GOT3 (cell line): ENCODE measurements around the gene BMAL1.

Experiments
- DNase-seq: peaks from one replicate; lab custom pipeline; 2025; ENCODE audit warnings: mixed read lengths; lab: John Stamatoyannopoulos, UW

The BMAL1 gene

DNA sequence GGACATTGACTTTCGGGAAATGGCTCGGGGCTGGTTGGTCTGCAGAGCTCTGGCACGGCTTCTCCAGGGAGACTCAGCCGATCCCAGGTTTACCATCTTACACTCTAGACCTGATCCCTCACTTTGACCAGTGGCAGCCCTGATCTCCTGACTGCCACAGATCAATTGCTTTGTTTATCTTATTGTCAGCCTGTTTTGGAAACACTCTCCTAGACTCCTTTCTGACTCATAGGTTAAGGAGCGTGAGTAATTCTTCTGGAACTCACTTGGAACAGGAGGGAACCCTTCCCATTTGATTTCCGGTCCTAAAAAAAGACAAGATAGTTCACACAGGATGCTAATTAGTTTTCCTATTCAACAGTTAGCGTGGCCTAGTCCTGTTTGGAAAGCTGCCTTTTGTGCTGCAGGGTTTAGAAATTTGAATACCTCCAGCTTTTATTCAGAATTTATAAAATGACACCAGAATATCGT is 16.0 kb upstream of the BMAL1 start:
- no peak for DNase-seq

GRCh38 chr11:13262096-13262495 is 15.5 kb upstream of the BMAL1 start:
- no peak for DNase-seq

- DNase-seq: no peak
Measured at GRCh38 chr11:13268791-13269190, 8.8 kb upstream of the BMAL1 start.

- no peak for DNase-seq
Measured at GRCh38 chr11:13269775-13270174, 7.8 kb upstream of the BMAL1 start.

GRCh38 chr11:13271060-13271693 is 6.4 kb upstream of the BMAL1 start:
- DNase-seq: no peak

DNA sequence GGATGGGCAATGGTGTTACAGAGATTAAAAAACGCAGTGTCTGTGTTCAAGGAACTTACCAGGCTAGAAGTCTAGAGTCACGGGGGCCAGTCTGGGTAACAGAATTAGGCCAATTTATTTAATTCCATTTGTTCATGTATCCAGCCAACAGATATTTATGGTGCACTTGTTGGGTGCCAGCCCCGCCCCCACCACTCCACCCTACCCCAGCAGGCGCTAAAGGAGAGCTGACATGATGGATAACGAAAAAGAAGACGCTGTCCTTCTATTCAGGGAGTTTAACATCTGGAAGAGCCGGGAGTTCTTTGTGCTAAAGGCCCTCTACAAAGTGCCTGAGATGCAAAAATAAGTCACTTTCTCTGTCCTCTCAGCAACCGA is 1.1 kb upstream of the BMAL1 start:
- DNase-seq: no peak

DNA sequence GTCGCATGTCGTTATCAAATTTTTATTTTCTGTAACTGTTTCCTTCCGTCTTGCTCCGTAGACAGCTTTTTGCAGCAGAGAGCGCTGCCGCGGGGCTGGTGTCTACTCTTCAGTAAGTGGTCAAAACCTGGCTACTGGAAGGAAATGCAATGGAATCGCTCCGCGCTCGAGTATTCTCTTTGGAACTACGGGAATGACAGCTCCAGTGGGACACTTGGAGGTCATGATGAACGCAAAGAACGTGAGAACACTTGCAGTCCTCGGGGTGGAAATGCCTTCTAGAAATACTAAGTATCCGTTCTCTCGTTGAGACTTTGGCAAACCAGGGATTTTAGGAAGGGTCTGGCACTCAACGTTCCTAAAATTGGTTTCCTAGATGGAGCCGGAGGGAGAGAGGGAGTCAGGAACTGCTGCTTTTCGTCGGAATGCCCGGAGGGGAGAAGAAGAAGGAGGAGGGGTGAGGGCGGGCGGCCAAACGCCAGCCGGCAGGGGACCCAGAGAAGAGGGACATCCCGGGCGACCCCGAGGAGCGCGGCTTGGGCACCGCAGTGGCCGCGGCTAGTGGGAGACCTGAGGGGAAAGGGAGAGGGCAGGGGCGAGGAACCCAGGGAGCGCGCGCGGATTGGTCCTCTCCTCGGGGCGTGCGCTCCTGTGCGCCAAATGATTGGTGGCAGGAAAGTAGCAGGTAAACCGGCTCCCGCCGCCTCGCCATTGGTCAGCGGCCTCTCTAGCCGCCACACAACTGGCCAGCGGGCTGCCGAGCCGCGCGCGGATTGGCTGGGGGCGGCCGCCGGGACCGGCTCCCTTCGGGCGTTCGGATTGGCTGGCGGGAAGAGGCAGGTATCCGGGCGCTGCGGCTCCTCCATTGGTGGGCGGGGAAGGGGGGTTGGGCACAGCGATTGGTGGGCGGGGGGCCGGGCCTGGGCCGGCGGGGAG is 490 bp upstream of the BMAL1 start:
- DNase-seq: peak; percentile 71

- no peak for DNase-seq
Measured at GRCh38 chr11:13278609-13279486, 1.3 kb downstream of the BMAL1 start.

DNA sequence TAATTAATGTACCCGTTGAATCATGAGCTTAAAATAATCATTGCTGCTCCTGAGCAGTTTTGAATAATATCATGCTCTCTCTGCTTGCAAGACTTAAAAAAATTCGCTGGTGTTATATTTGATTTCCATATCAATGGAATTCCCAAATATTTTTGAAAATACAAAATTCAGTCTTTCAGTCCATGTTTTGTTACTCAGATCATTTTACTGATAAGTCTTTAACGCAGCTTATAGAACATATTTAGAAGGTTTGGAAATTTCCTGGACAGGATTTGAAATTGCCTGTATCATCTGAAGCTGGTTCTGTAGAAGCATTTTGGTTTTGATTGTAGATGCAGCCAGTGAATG is 1.9 kb downstream of the BMAL1 start:
- no peak for DNase-seq

- DNase-seq: no peak
Measured at GRCh38 chr11:13280092-13280722, 2.6 kb downstream of the BMAL1 start.

DNA sequence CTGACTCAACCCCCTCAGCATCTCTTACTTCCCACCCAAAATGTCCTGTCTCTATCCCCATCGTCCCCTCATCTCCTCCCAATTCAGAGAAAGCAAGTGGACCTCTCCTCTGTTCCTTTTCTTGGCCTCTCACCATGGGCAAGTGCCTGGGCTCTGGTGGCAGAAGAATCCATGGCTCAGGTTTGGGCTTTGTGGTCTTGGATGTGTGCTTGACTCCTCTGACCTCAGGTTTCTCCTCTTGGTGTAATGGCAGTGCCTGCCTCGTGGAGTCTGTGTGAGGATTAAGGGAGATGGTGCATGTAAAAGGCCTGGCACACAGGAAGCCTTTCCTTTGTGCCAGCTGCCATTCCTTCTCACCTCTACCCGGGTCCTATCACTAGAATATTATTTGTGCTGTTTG is 3.2 kb downstream of the BMAL1 start:
- DNase-seq: no peak

- no peak for DNase-seq
Measured at GRCh38 chr11:13283636-13284035, 6.0 kb downstream of the BMAL1 start.

DNA sequence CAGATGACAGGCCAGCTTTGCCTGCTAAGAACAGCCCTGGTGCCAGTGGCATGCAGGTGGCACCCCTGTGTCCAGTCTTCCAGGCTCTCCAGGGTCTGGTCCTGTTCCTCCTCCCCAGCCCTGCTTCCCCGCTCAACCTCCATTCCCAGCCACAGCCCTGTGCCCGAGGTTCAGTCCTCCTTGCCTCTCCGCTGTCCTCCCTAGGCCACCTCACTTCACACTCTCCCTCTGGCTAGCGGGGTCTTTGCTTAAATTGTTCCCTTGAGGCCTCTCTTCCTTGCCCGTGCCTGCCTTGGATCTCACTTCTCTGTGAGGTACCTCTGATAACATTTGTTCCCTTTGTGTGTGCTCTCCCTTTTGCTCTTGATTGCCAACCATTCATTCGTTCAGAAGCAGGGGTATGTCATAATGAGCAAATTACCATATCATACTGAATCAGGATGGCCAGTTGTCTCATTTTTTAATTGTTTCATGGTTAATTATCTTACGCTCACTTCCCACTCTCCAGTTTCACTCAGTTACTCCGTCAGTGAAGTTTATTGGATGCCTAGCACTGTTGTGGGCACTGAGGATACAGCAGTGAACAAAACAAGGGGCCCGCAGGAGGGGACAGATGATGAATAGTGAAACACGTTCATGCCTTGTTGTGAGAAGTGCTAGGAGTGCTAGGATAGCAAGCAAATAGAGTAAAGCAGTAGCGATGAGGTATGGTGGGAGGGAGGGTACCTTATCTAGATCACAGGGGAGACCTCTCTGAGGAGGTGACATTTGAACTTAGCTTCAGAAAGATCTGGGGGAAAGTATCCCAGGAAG is 7.4 kb downstream of the BMAL1 start:
- DNase-seq: no peak

- DNase-seq: no peak
Measured at GRCh38 chr11:13286279-13286821, 8.8 kb downstream of the BMAL1 start.

- DNase-seq: no peak
Measured at GRCh38 chr11:13287036-13287435, 9.4 kb downstream of the BMAL1 start.

- no peak for DNase-seq
Measured at GRCh38 chr11:13287681-13288080, 10.1 kb downstream of the BMAL1 start.

DNA sequence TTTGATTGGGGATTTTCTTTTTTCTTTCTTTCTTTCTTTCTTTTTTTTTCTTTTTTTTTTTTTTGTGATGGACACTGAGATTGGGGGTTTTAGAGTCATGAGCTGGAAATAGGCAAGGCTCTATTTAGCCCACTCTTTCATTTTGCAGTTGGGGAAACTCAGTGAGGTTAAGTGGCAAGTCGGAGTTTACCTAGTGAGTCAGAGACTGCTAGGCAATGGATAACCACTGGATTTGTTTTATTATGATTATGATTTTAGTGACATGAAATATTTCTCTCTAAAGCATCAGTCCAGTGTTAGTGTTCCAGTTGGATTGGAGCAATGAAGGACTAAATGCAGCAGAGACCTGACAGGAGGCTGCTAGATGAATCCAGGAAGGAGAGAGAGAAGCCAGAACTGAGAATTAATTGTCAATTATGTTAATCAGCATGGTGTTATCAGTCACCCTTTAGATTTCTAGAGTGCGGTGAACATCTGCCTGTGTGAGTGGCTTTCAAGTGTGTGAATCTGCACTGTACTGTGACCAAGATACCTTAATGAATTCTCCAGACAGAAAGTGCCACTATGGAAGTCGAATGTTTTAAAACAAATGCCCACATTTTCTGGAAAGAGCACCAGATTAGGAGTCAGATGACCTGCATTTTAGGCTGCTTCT is 10.9 kb downstream of the BMAL1 start:
- no peak for DNase-seq

- no peak for DNase-seq
Measured at GRCh38 chr11:13289081-13289480, 11.5 kb downstream of the BMAL1 start.

DNA sequence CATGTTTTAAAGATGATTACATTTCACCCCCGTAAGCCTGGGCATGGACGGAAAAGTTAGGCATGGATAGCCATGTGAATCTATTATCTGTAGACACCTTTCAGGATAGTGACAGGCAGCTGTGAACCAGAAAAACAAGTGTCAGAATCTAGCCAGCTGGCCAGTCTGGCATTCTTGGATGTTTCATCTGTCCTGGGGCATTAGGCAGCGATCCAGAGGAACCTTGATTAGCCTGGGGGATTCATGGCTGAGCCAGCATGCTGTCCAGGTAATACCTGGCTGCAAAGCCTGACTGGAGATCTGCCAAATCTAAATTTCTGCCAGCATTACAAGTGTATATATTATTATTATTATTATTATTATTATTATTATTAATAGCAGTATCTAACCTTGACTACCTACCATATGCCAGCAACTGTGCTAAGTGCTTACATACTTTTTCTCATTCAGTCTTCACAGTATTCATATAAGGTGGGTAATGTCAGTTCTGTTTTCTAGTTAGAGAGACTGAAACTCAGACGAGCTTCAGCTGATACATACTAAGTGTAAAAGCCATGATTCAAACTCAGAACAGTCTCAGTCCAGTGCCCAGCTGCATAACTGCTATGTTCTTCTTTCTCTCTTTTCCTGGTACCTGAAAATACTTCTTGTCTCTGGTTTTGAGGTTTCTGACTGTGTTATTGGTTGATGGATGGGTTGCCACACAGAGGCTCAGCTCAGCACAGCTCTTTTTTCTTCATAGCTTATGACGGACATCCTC is 12.8 kb downstream of the BMAL1 start:
- DNase-seq: no peak

DNA sequence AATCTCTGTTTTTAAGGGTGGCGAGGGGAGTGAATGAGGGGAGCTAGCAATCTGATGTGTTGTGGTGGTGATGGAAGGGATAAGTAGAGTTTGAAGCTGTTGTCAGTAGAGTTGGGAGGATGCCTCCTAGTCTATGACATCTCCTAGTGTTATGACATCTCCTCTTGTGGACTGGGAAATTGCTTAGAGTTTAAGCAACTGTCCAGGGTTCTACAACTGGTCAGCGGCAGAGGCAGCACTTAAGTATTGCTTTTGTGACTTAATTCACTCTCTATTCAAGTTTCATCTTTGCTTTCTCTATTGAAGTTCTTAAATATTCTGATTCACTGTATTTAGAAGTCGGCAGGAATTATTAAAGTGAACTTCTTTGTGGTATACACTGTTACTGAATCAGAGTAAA is 13.8 kb downstream of the BMAL1 start:
- DNase-seq: no peak
